Astrocyte of the spinal cord (primary cell): ENCODE data around the gene SDCCAG8.

ENCODE experiments used
- DNase-seq: peaks from one replicate; pipeline ENCODE4 v3.0.0; 2011; ENCODE audit warnings: low read depth, low spot score
- H3K4me3 ChIP-seq: 2 replicates; pipeline ENCODE4 v1.5.1; 2011; ENCODE audit warnings: low read depth, mild to moderate bottlenecking, low read length, moderate library complexity
- CTCF ChIP-seq: IDR thresholded peaks from 2 replicates; pipeline ENCODE4 v1.5.1; 2012; ENCODE audit warnings: low read depth, mild to moderate bottlenecking, low read length, inconsistent platforms
- in situ Hi-C: cut with HindIII; loops from 2 replicates; pipeline ENCODE4 v1.10.0; 2017; ENCODE audit warnings: low sequenced_read_pairs

The SDCCAG8 gene

GRCh38 chr1:243465081-243465480 lies 209.2 kb downstream of the SDCCAG8 start:
- DNase-seq = no peak
- in situ Hi-C loops = no loop called here
- no peak for TF ChIP-seq CTCF
- H3K4me3 ChIP-seq = no peak overlapping the region

GRCh38 chr1:243465738-243466137 lies 209.9 kb downstream of the SDCCAG8 start:
- no peak for DNase-seq

GRCh38 chr1:243469497-243469896 lies 213.7 kb downstream of the SDCCAG8 start:
- DNase-seq = no peak
- in situ Hi-C loops = no loop called here
- H3K4me3 ChIP-seq = no peak overlapping the region
- TF ChIP-seq CTCF = no peak

More at GRCh38 chr1:243465738-243466137, 209.9 kb downstream of the SDCCAG8 start:
- in situ Hi-C loops = no loop called here
- H3K4me3 ChIP-seq = no peak overlapping the region
- TF ChIP-seq CTCF = no peak

- DNase-seq = no peak
- in situ Hi-C loops = no loop called here
- H3K4me3 ChIP-seq = no peak overlapping the region
- peak; percentile 28 for TF ChIP-seq CTCF
These were observed 214.7 kb downstream of the SDCCAG8 start for GRCh38 chr1:243470502-243470901.

GRCh38 chr1:243471026-243471685 lies 215.3 kb downstream of the SDCCAG8 start:
- TF ChIP-seq CTCF = no peak
- in situ Hi-C loops = no loop called here
- no peak for DNase-seq
- no peak overlapping the region for H3K4me3 ChIP-seq

GRCh38 chr1:243471754-243472745 lies 216.2 kb downstream of the SDCCAG8 start:
- DNase-seq = peak; percentile 47
- in situ Hi-C loops = no loop called here
- H3K4me3 ChIP-seq = no peak overlapping the region
- TF ChIP-seq CTCF = no peak
